GM03348 (cell line): Measurements from ENCODE around the gene IL16.
"Not testable (repeated sequence)": the region's sequence is repeated elsewhere in the genome, so short reads cannot be mapped to it uniquely, and the experiment has no call there.

Source experiments
- DNase-seq: peaks from one replicate; pipeline ENCODE4 v3.0.0; 2012; ENCODE audit warnings: low spot score

The IL16 gene

DNA sequence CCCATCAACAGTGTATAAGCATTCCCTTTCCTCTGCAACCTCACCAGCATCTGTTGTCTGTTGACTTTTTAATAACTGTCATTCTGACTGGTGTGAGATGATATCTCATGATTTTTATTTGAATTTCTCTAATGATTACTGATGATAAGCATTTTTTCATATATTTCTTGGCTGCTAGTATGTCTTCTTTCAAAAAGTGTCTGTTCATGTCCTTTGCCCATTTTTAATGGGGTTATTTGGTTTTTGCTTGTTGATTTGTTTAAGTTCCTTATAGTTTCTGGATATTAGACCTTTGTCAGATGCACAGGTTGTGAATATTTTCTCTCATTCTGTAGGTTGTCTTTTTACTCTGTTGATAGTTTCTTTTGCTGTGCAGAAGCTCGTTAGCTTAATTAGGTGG is 11.3 kb downstream of the IL16 start:
- not testable (repeated sequence) for DNase-seq

DNA sequence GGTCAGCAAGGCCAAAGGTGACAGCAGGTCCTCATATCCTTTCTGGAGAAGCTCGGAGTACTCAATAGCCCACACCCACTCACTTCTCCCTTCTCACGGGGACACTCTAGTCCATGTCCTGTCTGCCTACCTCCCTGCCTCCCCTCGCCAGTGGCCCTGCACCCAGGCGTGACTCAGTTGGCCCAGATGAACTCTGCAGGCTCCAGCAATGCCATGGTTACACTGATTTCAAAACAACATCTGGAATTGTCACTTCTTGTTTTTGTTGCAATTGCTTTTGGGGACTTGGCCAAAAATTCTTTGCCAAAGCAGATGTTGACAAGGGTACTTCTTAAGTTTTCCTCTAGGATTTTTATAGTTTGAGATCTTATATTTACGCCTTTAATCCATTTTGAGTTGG is 13.0 kb downstream of the IL16 start:
- DNase-seq: no peak

DNA sequence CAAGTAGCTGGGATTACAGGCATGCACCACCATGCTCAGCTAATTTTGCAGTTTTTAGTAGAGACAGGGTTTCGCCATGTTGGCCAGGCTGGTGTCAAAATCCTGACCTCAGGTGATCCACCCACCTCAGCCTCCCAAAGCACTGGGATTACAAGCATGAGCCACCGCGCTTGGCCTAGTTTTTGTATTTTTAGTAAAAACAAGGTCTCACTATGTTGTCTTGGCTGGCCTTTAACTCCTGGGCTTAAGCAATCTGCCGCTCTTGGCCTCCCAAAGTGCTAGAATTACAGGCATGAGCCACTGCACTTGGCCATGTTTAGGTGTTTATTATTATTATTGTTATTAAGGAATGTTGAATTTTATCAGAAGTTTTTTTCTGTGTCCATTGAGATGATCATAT is 14.7 kb downstream of the IL16 start:
- DNase-seq: no peak

DNA sequence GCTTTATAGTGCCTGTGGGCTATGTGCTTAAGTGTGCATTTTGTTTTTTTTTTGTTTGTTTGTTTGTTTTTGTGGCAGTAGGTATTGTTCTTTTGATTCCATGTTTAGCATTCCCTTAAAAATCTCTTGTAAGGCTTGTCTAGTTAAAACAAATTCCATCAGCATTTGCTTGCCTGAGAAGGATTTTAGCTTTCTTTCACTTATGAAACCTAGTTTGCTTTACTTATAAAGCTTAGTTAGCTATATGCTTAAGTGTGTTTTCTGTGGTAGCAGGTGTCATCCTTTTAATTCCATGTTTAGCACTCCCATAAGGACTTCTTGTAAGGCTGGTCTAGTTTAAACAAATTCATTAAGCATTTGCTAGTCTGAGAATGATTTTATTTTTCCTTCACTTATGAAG is 17.3 kb downstream of the IL16 start:
- DNase-seq: no peak

DNA sequence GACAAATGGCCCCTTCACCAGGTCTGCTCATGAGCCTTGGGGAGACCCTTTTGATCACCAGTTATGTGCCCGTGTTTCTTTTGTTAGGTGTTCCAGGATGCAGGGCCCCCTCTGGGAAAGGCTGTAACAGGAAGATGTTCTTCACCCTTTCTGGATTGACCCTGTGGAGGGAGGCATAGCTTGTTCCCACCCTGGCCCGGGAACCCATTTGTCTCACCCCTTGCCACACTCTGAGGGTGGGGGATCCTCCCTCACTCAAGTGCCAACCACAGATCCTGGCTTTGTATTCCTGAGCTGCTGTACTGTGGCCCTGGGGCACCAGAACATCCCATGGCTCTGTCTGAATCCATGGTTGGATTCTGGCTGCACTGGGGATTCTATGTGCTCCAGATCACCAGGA is 18.9 kb downstream of the IL16 start:
- DNase-seq: no peak

DNA sequence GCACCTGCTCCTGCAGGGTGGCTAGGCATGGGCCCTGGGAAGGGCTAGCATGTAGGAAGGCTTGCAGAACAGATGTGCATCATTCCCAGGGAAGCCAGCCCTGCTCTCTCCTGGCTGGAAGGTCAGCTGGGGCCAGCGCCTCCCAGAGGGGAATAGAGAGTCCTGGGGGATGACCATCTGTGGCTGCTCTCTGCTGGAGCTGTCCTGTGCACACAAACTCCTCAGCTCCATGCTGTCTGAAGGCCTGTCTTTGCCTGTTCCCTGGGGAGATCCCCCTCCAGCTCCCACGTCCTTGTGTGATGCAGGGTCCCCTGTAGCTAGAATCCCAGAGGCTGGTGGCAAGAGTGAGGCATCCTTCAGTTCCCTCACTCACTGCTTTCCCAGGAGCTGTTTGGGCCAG is 19.3 kb downstream of the IL16 start:
- DNase-seq: no peak

DNA sequence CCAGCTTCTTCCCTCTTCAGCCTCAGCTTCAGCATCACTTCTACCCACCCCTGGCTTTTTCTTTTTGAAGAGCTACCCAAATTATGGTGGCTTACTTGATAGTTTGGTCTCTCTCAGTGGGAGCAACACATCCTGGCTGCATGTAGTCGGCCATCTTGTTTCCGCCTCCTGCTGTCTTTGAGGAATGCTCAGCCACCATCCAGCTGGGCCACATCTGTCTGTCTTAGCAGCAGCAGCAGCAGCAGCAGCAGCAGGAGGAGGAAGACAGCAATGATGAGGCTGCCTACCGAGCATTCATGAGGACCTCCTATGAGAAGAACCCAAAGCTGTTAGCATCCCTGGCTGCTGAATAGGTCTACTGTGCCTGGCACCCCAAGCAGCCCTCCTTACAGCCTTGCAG is 19.7 kb downstream of the IL16 start:
- no peak for DNase-seq

DNA sequence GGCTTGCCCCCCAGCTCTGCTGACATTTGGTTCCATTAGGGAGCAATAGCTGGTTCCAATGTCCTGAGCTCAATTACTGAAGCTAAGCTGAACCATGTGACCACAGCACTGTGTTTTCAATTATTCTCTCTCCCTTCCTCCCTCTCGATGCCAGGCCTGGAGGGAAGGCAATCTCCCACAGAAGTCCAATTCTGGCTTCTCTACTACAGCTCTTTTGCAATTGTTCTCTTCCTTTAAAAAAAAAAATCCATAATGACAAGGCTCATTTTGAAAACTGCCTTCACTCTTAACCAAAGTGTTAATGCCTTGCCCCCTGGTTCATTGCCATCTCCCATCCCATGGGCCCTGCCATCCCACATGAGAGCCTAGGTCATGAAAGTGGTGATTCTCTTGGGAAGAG is 24.8 kb downstream of the IL16 start:
- peak; percentile 46 for DNase-seq

DNA sequence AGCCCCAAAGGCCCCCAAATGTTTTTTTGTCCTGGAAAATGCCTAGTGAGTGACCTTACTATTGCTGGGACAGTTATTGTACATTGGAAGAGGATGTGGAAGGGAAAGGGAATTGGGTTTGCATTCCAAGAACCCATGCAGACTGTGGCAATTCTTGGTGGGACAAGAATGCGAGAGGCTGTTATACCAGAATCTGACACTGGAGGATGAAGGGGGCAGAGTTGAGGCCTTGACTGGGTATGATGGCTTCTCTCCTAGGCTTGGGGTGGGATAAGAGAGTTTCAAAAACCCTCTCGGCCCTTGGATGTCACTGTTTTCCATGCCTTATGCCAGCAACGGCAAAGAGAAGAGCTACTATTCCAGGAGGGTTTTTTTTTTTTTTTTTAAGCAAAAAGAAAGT is 25.3 kb downstream of the IL16 start:
- DNase-seq: no peak

DNA sequence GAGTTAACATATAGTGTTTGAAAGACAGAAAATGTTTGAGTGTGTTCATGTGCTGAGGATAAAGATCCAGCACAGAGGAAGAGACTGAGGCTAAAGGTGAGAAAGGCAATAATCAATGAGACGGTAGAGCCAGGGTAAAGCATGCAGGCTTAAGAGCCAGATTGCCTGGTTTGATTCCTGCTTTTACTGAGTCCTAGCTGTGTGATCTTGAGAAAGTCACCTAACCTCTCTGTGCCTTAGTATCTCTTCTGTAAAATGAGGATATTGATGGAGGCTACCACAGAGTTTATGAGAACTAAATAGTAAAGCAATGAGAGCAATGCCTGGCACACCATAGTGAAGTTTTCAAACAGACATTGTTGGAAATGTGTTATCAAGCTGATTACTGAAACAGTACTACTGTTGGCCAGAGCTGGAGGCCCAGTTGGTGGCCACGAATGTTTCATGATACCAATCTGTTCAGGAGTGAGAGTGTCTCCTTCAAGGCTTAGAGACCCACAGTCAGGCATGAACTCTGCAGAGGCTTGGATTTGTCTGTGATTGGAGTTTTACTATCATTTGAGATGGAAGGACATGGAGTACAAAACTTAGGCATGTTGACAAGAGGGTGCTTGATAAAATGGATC is 26.8 kb downstream of the IL16 start:
- no peak for DNase-seq

DNA sequence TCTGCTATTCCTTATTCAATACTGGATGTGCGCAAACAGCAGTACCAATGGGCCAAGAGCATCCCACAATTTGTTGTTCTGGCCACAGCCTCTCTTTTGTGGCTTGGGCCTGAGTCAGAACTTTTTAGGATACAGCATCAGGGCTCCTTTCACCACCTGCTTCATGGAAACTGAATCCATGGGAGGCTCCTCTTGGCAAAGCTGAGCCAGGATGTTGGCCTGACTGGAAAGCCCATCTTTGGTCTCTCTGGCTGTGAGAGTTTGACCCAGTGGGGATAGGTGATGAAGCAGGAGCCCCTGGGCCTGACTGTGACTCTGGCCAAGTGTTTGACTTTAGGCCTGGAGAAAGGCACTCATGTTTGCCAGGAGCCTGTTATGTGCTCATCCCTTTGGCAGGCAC is 27.6 kb downstream of the IL16 start:
- DNase-seq: no peak

DNA sequence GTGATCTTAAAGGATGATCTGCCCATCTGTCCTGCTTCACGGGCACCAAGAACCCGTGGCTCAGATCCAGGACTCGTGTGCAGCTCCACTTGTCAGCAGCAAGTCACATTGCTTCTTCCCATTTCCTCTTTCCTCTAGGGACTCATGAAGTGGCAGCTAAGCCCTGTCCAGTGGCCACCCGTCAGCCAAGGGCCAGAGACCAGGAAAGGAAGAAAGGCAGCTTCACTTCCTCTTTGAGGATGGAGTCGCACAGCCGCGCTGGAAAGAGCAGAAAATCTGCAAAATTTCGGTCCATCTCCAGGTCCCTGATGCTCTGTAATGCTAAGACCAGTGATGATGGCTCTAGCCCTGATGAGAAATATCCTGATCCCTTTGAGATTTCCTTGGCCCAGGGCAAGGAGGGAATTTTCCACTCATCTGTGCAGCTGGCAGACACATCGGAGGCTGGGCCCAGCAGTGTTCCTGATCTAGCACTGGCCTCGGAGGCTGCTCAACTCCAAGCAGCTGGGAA is 28.5 kb downstream of the IL16 start:
- DNase-seq: peak; percentile 33

DNA sequence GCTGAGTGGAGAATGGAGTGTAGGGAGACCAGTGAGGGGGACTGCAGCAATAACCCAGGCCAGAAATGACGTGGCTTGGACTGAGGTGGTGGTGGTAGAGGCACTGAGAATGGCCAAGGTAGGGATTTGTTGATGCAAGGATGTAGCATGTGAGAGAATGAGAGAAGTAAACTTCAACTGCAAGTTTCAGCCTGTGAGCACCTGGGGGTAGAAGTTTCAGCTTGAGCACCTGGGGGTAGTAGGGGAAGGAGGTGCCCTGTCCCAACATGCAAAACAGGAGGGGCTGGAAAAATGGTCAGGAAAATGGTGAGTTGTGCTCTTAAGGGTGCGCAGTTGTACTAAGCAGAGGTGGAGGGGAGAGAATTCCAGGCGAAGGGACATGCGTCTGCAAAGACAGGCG is 31.0 kb downstream of the IL16 start:
- no peak for DNase-seq

DNA sequence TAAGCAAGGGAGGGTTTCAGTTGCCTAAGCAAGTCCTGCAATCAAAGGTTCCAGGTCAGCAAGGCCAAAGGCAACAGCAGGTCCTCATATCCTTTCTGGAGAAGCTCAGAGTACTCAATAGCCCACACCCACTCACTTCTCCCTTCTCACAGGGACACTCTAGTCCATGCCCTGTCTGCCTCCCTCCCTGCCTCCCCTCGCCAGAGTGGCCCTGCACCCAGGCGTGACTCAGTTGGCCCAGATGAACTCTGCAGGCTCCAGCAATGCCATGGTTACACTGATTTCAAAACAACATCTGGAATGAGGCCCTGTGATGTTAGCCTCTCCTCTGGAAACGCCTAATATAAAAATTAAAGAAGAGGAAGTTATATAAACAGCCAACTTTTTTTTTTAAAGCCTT is 32.9 kb downstream of the IL16 start:
- DNase-seq: no peak

DNA sequence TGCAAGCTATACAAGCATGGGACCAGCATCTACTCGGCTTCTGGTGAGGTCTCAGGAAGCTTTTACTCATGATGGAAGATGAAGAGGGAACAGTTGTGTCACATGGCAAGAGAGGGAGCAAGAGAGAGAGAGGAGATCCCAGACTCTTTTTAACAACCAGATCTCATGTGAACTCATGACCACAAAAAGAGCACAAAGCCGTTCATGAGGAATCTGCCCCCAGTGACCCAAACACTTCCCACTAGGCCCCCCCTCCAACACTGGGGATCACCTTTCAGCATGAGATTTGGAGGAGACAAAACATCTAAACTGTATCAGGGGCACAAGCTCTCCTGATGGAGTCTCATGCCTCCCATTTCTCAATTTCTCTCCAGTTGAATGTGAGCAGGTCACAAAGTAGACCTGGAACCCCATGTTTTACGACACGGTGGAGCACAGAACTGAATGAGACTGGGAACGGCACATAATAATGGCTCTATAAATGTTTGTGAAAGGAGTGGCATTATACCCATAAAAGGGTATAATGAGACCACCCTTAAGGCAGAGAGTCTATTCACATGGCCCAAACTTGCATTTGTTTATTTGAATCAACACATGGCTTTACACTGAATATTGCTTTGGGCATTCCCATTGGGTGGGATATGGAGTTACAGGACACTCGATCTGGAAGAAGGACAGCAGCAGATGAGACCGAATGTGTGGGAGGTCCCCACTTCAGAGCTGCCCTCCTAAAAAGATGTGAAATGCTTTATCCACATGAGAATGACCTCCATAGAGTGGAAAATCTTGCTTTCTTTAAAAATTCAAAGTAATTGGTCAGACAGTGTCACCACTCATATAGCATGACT is 38.8 kb downstream of the IL16 start:
- DNase-seq: no peak

DNA sequence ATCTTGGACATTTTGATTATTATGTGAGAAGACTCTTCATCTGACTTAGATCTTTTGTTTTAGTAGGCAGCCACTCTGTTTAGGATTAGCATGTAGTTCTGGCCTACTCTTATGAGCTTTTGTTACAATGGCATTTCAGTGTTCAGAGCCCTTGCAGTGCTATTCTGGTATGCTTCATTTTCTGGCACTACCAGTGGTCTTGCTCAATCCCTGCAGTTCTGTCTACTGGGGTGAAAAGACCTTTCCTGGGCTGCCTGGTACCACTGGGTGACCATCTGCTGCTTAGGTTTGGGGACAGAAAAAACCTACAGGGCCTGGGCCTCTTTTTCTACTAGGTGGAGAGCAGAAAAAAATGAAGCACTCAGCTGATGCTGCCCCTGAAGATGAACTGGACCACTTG is 42.5 kb downstream of the IL16 start:
- DNase-seq: peak; percentile 54

DNA sequence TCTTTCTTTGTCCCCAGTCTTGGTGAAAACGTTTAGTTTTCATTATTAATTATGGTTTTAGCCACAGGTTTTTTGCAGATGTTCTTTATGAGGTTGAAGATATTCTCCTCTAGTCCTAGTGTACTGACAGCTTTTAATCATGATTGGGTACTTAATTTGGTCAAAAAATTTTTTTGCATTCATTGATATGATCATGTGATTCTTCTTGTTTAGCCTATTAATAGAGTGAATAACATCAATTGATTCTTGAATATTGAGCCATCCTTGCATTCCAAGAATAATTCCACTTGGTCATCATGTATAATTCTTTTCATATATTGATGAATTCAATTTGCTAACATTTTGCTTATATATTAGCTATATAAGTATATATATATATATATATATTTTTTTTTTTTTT is 46.1 kb downstream of the IL16 start:
- no peak for DNase-seq

DNA sequence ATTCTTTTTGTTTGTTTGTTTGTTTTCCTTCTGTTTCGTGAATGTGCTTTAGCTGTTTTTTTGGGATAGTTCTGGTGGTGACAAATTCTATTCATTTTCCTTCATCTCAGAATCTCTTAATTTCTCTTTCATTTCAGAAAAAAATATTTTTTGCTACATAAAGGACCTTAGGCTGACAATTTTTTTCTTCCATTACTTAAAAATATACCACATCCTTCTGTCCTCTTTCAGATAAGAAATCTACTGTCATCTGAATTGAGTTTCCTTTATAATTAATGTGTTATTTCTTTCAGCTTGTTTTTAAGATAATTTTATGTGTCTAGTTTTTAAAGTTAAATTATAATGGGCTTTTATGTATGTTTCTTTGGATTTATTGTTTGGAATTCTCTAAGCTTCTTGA is 47.6 kb downstream of the IL16 start:
- no peak for DNase-seq

DNA sequence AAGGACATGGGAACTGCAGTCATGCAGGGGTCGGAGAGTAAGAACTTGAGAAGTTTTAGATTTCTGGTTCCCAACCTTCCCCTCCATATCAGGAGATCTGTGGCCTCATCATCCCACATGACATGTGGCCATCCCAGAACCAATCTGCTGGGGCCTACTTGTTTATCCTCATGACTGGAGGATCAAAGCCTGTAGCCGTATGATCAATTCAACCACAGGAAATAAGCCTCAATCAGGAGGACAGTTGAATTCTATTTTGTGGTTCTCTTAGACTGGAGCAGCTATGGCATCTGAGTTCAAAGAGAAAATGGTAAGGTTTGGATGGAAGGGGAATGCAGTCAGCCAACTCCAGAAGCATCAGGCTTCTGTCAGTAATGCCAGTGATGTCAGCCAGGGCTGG is 57.2 kb downstream of the IL16 start:
- DNase-seq: no peak

DNA sequence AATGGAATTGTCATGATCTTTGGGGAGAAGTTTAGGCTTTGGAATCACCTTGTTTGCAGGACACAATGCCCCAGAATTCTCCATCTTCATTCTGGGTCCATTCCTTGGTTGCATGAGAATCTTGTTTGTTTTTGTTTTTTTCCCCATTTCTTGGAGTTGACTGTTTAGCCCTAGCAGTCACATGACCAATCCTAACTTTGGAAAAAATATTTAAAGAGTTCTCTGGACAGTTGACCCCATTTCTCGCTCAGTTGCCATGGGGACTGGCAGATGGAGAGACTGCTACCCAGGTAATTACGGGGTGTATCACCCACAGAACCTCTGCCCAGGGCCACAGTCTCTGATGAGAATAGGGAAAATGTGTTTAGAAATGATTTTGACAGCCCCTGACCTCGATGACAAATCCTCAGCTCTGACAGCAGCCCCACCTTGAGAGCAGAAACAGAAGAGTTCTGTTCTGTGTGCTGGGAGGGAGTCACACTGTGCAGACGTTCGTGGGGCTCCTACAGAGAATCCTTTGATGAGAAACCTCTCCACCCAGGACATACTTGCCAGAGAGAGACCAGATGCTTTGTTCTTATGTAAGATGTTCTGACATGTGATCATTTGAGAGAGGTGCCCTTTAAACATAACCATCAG is 57.7 kb downstream of the IL16 start:
- DNase-seq: no peak

DNA sequence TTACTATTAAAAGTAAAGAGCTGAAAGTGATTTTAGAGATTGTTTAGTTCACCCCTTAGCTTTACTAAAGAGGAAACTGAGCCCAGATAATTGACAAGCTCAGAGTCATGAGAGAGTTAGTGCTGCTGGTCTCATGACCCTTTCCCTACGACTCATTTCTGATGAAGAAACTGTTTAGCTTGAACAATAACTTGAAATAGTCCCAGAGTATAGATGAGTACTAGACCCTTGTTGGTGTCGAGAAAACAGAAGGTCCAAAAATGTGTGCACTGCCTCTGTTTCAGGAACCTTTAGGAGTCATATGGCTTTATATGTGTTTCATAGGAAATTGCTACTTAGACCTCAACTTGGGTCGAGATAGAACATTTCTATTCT is 58.2 kb downstream of the IL16 start:
- no peak for DNase-seq

DNA sequence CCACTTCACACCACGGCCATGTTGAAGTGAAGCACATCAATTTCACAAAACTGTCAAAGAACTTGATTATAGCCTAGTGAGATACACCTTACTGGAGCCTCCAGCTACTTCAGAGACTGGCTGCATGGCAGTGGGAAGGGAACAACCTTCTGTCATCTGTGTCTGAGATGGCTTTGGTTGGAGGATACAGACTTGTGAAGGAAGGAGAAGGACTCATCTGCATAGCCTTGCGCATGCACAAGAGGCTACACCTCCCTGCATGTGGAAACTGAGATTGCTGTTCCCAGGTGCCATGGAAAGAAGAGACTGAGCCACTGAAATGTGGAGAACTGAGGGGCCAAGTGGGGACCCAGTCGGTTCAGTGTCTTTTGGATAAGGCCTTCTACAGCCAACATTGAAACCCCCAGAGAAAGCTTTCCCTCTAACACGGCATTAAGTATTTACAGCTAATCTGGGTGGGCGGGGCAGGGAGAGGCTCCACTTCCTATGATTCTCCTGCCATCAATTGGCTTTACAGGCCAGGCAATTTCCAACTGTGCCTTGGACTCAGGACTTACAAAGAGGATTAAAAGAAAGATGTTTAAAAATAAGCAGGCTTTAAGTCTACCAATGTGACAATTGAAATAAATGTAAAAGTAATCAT is 58.8 kb downstream of the IL16 start:
- DNase-seq: no peak

DNA sequence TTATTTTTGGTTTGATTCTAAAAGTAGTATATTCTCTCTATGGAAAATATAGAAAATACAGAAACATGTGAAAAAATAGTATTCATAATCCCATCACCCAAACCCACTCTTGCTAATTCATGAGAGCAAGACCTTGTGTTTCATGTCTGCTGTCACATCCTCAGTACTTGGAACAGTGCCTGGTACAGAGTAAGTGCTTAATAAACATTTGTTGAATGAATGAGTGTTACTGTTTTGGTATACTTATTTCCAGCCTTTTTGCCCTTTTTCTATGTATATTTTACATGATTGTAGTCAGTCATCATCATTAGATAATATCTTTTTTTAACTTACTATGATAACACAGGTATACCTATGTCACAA is 59.3 kb downstream of the IL16 start:
- no peak for DNase-seq
